K562 (cell line): ENCODE results near the gene PPP1R15B. TPM values are rescaled to one million over a fixed set of nuclear protein-coding genes. Genes with fewer than 3 reads are reported as not detected.

ENCODE experiments used
- ARID1B ChIP-seq: fragments of 450-650 bp; IDR thresholded peaks from 2 replicates; pipeline ENCODE4 v1.6.1; 2016; ENCODE audit warnings: antibody characterized with exemption, mild to moderate bottlenecking, inconsistent platforms
- CEBPG ChIP-seq, 3 experiments: fragments of 200-800 bp in 1 of 3; sonication (Bioruptor generic) in 1 of 3; sonication (generic) in 1 of 3; formaldehyde crosslinking in 1 of 3; IDR thresholded peaks in 2 of 3; conservative IDR thresholded peaks in 1 of 3; 2 replicates each; pipeline versions ENCODE4 v1.6.1 to v1.8.0; 2016 to 2022; ENCODE audit warnings: missing compliant biosample characterization in 2 of 3, missing genetic modification characterization in 2 of 3, mild to moderate bottlenecking in 1 of 3, missing genetic modification reagents in 1 of 3
- CHCHD3 ChIP-seq: fragments of 250-450 bp; sonication (Bioruptor Pico); IDR thresholded peaks from 2 replicates; pipeline ENCODE4 v2.1.2; 2022; ENCODE audit warnings: mild to moderate bottlenecking
- CXXC5 ChIP-seq: fragments of 250-450 bp; sonication (Bioruptor Pico); IDR thresholded peaks from 2 replicates; pipeline ENCODE4 v1.8.0; 2022; ENCODE audit warnings: inconsistent platforms, mild to moderate bottlenecking, moderate library complexity
- EP400 ChIP-seq: fragments of 450-650 bp; IDR thresholded peaks from 2 replicates; pipeline ENCODE4 v1.6.1; 2017; ENCODE audit warnings: antibody characterized with exemption, mild to moderate bottlenecking, moderate library complexity
- FOSL1 ChIP-seq: fragments of 200-800 bp; sonication (Bioruptor generic); conservative IDR thresholded peaks from 2 replicates; pipeline ENCODE4 v1.6.1; 2016; ENCODE audit warnings: missing genetic modification characterization, missing compliant biosample characterization
- L3MBTL2 ChIP-seq: fragments of 450-650 bp; IDR thresholded peaks from 2 replicates; pipeline ENCODE4 v1.6.1; 2016; ENCODE audit warnings: mild to moderate bottlenecking, moderate library complexity
- RNF2 ChIP-seq: sonication (generic); IDR thresholded peaks from 2 replicates; pipeline ENCODE4 v1.6.1; 2016
- TBL1XR1 ChIP-seq, 2 experiments: IDR thresholded peaks; 2 replicates each; pipeline ENCODE4 v1.6.1; 2012; ENCODE audit warnings: improper control_type of control experiment in 2 of 2, low read length in 2 of 2, mild to moderate bottlenecking in 1 of 2
- TEAD1 ChIP-seq, 2 experiments: fragments of 450-650 bp in 1 of 2; sonication (generic) in 1 of 2; formaldehyde crosslinking; IDR thresholded peaks; 2 replicates each; pipeline versions ENCODE4 v1.4.0 to v1.8.0; 2020 to 2022; ENCODE audit warnings: mild to moderate bottlenecking in 2 of 2, missing genetic modification reagents in 1 of 2
- YY1 ChIP-seq, 3 experiments: IDR thresholded peaks; 2 replicates each; pipeline ENCODE4 v1.6.1; 2011; ENCODE audit warnings: low read length in 2 of 3, mild to moderate bottlenecking in 2 of 3, moderate library complexity in 2 of 3, borderline replicate concordance in 1 of 3, control low read depth in 1 of 3, low read depth in 1 of 3; ENCODE audit not compliant: insufficient read depth in 3 of 3, insufficient replicate concordance in 2 of 3, control insufficient read depth in 1 of 3, insufficient read length in 1 of 3; ENCODE audit errors: extremely low read depth in 1 of 3
- ZNF699 ChIP-seq: fragments of 250-450 bp; sonication (Bioruptor Pico); IDR thresholded peaks from 2 replicates; pipeline ENCODE4 v1.8.0; 2021; ENCODE audit warnings: mild to moderate bottlenecking, moderate library complexity; ENCODE audit not compliant: insufficient replicate concordance
- polyA plus RNA-seq, 8 experiments: library from polyadenylated mRNA; depleted of rRNA in 4 of 8; stranded (reverse) in 5 of 8; unstranded in 3 of 8; fragments of >200 nt; fragmentation: Nextera tagmentation in 2 of 8; fragmentation: Illumina TruSeq in 1 of 8; extraction: Ambion mirVana in 2 of 8; extraction: Trizol in 1 of 8; gene quantifications; 2 replicates each; pipeline versions ENCODE4 v1.2.1 to v1.2.3, GENCODE V29; 2011 to 2014; ENCODE audit warnings: inconsistent platforms in 1 of 8, missing spikeins in 1 of 8
- total RNA-seq, 7 experiments: library from RNA; depleted of rRNA in 6 of 7; stranded (reverse); fragments of >200 nt in 6 of 7; fragmentation: Illumina TruSeq in 2 of 7; extraction: Trizol in 2 of 7; gene quantifications; 2 replicates each; pipeline versions ENCODE4 v1.2.1 to v1.2.3, GENCODE V29; 2011 to 2021; ENCODE audit warnings: low replicate concordance in 1 of 7
- TF ChIP-seq, protein P1 (sequence below): sonication (generic); formaldehyde crosslinking; IDR thresholded peaks from 2 replicates; pipeline ENCODE4 v1.8.0; 2022; ENCODE audit warnings: missing genetic modification reagents, mild to moderate bottlenecking, borderline replicate concordance
- TF ChIP-seq, protein P2 (sequence below): sonication (generic); IDR thresholded peaks from 2 replicates; pipeline ENCODE4 v1.6.1; 2016
- TF ChIP-seq, protein P3 (sequence below): fragments of 200-400 bp; formaldehyde crosslinking; IDR thresholded peaks from 2 replicates; pipeline ENCODE4 v1.6.1; 2017; ENCODE audit warnings: mild to moderate bottlenecking, low read depth, low read length, moderate library complexity
- TF ChIP-seq, protein P4 (sequence below): fragments of 450-650 bp; IDR thresholded peaks from 2 replicates; pipeline ENCODE4 v1.6.1; 2014; ENCODE audit warnings: low read depth, mild to moderate bottlenecking, moderate library complexity, borderline replicate concordance
- TF ChIP-seq, protein P5 (sequence below): fragments of 450-650 bp; formaldehyde crosslinking; IDR thresholded peaks from 2 replicates; pipeline ENCODE4 v1.4.0; 2020; ENCODE audit warnings: mild to moderate bottlenecking

Gene PPP1R15B
- total and polyA plus RNA-seq, 9 of the 15 experiments (the other 6 are each of a cell fraction or from before 2014, with no cell fraction given), result 17.0 to 48.1 (median 30.8) TPM

DNA sequence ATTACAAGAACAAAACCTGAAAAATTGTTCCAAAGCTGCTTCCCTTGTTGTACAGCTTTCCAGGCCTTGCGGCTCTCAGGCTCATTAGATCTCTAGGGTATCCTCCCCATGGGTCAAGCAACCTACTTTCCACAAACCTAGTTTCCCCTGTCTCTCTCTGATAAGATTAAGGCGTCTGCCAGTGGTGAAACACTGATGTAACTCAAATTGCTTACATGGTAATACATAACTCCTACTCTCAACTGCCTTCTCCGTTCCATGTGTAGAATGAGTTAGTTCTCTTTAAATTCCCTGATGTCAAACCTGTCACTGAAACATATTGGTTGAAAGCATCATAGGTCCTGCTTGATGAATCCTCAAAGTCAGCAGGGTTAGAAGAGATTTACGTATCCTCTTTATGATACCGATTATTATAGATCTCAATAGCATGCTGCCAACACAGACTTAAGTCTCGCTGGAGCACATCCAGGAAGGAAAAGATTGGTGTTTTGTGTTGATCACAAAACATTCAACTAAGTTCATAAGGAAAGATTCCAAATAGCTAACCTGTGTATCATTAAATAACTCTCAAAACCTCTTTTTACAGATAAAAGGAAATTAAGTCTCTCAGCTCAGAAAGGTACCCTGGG lies 10.6 kb downstream of the PPP1R15B start (continued):
- TF ChIP-seq, protein P1, sequence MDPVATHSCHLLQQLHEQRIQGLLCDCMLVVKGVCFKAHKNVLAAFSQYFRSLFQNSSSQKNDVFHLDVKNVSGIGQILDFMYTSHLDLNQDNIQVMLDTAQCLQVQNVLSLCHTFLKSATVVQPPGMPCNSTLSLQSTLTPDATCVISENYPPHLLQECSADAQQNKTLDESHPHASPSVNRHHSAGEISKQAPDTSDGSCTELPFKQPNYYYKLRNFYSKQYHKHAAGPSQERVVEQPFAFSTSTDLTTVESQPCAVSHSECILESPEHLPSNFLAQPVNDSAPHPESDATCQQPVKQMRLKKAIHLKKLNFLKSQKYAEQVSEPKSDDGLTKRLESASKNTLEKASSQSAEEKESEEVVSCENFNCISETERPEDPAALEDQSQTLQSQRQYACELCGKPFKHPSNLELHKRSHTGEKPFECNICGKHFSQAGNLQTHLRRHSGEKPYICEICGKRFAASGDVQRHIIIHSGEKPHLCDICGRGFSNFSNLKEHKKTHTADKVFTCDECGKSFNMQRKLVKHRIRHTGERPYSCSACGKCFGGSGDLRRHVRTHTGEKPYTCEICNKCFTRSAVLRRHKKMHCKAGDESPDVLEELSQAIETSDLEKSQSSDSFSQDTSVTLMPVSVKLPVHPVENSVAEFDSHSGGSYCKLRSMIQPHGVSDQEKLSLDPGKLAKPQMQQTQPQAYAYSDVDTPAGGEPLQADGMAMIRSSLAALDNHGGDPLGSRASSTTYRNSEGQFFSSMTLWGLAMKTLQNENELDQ (CRISPR knock-in tag), result no peak
- TF ChIP-seq CHCHD3 (CRISPR knock-in tag) (no peak), RNF2 (peak; percentile 75; the same call in 1 of the 2 replicates), ZNF699 (CRISPR knock-in tag) (no peak), EP400 (peak; percentile 68), CXXC5 (CRISPR knock-in tag) (peak; percentile 59), L3MBTL2 (peak; percentile 42; the same call in 1 of the 2 replicates), CEBPG (CRISPR knock-in tag; IDR thresholded peaks at IDR 0.05) (peak; percentile 93), CEBPG (tag; conservative IDR thresholded peaks at IDR 0.05 in 1 of 2, IDR thresholded peaks at IDR 0.05 in 1 of 2) (peak in 1 of 2 experiments; percentile 92; a peak in 3 of 4 replicates), YY1 (IDR thresholded peaks at IDR 0.05; ENCODE audit: borderline replicate concordance in 1 of 3, control insufficient read depth in 1 of 3, extremely low read depth in 1 of 3, insufficient read depth in 3 of 3, insufficient read length in 1 of 3, insufficient replicate concordance in 2 of 3, low read depth in 1 of 3, low read length in 2 of 3) (no peak), ARID1B (peak; percentile 91), FOSL1 (tag) (peak; percentile 25), TBL1XR1 (IDR thresholded peaks at IDR 0.05; ENCODE audit: low read length in 2 of 2) (peak in 1 of 2 experiments; percentile 88; a peak in 2 of 4 replicates), TEAD1 (CRISPR knock-in tag; IDR thresholded peaks at IDR 0.05) (peak in 1 of 2 experiments; percentile 4; a peak in 1 of 4 replicates)
- TF ChIP-seq, protein P2, sequence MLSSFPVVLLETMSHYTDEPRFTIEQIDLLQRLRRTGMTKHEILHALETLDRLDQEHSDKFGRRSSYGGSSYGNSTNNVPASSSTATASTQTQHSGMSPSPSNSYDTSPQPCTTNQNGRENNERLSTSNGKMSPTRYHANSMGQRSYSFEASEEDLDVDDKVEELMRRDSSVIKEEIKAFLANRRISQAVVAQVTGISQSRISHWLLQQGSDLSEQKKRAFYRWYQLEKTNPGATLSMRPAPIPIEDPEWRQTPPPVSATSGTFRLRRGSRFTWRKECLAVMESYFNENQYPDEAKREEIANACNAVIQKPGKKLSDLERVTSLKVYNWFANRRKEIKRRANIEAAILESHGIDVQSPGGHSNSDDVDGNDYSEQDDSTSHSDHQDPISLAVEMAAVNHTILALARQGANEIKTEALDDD, result peak; percentile 100
- TF ChIP-seq, protein P3, sequence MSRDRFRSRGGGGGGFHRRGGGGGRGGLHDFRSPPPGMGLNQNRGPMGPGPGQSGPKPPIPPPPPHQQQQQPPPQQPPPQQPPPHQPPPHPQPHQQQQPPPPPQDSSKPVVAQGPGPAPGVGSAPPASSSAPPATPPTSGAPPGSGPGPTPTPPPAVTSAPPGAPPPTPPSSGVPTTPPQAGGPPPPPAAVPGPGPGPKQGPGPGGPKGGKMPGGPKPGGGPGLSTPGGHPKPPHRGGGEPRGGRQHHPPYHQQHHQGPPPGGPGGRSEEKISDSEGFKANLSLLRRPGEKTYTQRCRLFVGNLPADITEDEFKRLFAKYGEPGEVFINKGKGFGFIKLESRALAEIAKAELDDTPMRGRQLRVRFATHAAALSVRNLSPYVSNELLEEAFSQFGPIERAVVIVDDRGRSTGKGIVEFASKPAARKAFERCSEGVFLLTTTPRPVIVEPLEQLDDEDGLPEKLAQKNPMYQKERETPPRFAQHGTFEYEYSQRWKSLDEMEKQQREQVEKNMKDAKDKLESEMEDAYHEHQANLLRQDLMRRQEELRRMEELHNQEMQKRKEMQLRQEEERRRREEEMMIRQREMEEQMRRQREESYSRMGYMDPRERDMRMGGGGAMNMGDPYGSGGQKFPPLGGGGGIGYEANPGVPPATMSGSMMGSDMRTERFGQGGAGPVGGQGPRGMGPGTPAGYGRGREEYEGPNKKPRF, result no peak
- TF ChIP-seq, protein P4, sequence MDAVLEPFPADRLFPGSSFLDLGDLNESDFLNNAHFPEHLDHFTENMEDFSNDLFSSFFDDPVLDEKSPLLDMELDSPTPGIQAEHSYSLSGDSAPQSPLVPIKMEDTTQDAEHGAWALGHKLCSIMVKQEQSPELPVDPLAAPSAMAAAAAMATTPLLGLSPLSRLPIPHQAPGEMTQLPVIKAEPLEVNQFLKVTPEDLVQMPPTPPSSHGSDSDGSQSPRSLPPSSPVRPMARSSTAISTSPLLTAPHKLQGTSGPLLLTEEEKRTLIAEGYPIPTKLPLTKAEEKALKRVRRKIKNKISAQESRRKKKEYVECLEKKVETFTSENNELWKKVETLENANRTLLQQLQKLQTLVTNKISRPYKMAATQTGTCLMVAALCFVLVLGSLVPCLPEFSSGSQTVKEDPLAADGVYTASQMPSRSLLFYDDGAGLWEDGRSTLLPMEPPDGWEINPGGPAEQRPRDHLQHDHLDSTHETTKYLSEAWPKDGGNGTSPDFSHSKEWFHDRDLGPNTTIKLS, result no peak
- TF ChIP-seq, protein P5, sequence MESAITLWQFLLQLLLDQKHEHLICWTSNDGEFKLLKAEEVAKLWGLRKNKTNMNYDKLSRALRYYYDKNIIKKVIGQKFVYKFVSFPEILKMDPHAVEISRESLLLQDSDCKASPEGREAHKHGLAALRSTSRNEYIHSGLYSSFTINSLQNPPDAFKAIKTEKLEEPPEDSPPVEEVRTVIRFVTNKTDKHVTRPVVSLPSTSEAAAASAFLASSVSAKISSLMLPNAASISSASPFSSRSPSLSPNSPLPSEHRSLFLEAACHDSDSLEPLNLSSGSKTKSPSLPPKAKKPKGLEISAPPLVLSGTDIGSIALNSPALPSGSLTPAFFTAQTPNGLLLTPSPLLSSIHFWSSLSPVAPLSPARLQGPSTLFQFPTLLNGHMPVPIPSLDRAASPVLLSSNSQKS (CRISPR knock-in tag), result no peak
